Activated T-cell treated with anti-CD3 and anti-CD28 coated beads for 4 hours (primary cell): ENCODE data around the gene PLPPR3.
A peak's percentile ranks its signal among the peaks of the same experiment; 100 is the strongest.
"Not testable (repeated sequence)": the region's sequence is repeated elsewhere in the genome, so short reads cannot be mapped to it uniquely, and the experiment has no call there.

Experiments
- DNase-seq: peaks from one replicate; pipeline ENCODE4 v3.0.0-alpha.2; 2020

Gene PLPPR3

GRCh38 chr19:821825-822503, at the start of gene PLPPR3:
PLPPR3 (minus strand) TSS chr19:821955; CDS start chr19:821559, 396 bp downstream.
- no peak for DNase-seq

- DNase-seq, result no peak
Measured at GRCh38 chr19:870963-871401, 49.2 kb upstream of the PLPPR3 start.

GRCh38 chr19:870314-870713, 48.6 kb upstream of the PLPPR3 start:
- DNase-seq, result no peak

GRCh38 chr19:869245-870177, 47.8 kb upstream of the PLPPR3 start:
- DNase-seq, result no peak

- no peak for DNase-seq
Measured at GRCh38 chr19:868458-869244, 46.9 kb upstream of the PLPPR3 start.

- DNase-seq, result no peak
Measured at GRCh38 chr19:867855-868457, 46.2 kb upstream of the PLPPR3 start.

GRCh38 chr19:867301-867793, 45.6 kb upstream of the PLPPR3 start:
- no peak for DNase-seq

- no peak for DNase-seq
Measured at GRCh38 chr19:866769-867300, 45.1 kb upstream of the PLPPR3 start.

GRCh38 chr19:863315-863620, 41.5 kb upstream of the PLPPR3 start:
- no peak for DNase-seq

GRCh38 chr19:862581-863314, 41.0 kb upstream of the PLPPR3 start:
- DNase-seq, result peak; percentile 70

- DNase-seq, result peak; percentile 63
Measured at GRCh38 chr19:861756-862580, 40.2 kb upstream of the PLPPR3 start.

- no peak for DNase-seq
Measured at GRCh38 chr19:861141-861755, 39.5 kb upstream of the PLPPR3 start.

GRCh38 chr19:858868-859843, 37.4 kb upstream of the PLPPR3 start, which contains the start of gene CFD:
CFD (plus strand) TSS chr19:859664; CDS start chr19:859690, 26 bp downstream.
- no peak for DNase-seq

- no peak for DNase-seq
Measured at GRCh38 chr19:858284-858683, 36.5 kb upstream of the PLPPR3 start.

GRCh38 chr19:855566-856120, 33.9 kb upstream of the PLPPR3 start:
- no peak for DNase-seq

- no peak for DNase-seq
Measured at GRCh38 chr19:855142-855541, 33.4 kb upstream of the PLPPR3 start.

- no peak for DNase-seq
Measured at GRCh38 chr19:854549-854948, 32.8 kb upstream of the PLPPR3 start.

GRCh38 chr19:853614-854220, 32.0 kb upstream of the PLPPR3 start:
- DNase-seq, result not testable (repeated sequence)
